Testis (tissue), 2 donors: Measurements from ENCODE around the gene RAD52.

ENCODE experiments used
- CTCF ChIP-seq, 3 experiments: fragments of 450-650 bp in 2 of 3; fragments of 200-600 bp in 1 of 3; sonication (generic) in 1 of 3; IDR thresholded peaks; one replicate each; pipeline ENCODE4 v1.5.1; 2016 to 2019; ENCODE audit warnings: antibody characterized with exemption in 3 of 3, mild to moderate bottlenecking in 2 of 3, moderate library complexity in 1 of 3
- POLR2A ChIP-seq: fragments of 450-650 bp; IDR thresholded peaks from one replicate; pipeline ENCODE4 v1.6.1; 2017; ENCODE audit warnings: antibody characterized with exemption, mild to moderate bottlenecking, moderate library complexity

DNA sequence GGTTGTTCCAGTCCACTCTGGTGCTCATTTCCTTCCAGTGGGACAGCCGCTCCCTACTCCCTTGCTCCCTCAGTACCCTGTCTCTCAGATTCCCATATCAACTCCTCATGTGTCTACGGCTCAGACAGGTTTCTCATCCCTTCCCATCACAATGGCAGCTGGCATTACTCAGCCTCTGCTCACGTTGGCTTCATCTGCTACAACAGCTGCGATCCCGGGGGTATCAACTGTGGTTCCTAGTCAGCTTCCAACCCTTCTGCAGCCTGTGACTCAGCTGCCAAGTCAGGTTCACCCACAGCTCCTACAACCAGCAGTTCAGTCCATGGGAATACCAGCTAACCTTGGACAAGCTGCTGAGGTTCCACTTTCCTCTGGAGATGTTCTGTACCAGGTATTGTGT is 69.9 kb downstream of the RAD52 start:
- TF ChIP-seq CTCF (IDR thresholded peaks at IDR 0.05): no peak
- no peak for TF ChIP-seq POLR2A
